Measurements from ENCODE around the gene PRSS1.

Gene PRSS1

DNA sequence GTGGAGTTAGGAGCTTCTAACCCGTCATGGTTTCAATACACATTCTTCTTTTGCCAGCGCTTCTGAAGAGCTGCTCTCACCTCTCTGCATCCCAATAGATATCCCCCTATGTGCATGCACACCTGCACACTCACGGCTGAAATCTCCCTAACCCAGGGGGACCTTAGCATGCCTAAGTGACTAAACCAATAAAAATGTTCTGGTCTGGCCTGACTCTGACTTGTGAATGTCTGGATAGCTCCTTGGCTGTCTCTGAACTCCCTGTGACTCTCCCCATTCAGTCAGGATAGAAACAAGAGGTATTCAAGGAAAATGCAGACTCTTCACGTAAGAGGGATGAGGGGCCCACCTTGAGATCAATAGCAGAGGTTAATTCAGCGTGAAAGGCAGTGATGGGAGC is 43.9 kb downstream of the PRSS1 start:
- DNase-seq (ENCODE audit: low read depth in 2 of 2) = no peak

DNA sequence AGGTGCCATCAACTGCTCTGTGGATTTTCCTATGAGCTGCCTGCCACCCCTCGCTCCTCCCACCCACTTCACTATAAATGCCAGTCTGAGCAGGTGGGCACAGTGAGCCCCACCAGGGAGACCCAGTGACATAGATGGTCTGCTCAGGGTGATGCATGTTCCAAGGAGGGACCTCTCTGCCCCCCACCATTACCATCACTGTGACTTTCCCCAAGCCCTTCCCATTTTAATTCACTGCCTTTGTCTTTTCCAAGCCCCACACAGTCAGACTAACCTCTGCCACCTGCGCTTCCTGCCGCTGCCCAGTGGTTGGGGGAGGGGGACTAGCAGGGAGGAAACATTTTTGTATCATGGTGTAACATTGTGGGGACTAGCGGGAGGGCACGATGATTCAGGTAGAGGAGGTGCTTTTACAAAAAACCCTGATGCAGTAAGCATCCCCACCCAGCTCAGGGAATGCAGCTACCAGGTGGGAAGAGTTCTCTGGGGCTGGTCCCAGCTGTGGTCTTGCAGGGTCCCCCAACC is 46.1 kb downstream of the PRSS1 start:
- no peak for DNase-seq (ENCODE audit: low read depth in 2 of 2)

DNA sequence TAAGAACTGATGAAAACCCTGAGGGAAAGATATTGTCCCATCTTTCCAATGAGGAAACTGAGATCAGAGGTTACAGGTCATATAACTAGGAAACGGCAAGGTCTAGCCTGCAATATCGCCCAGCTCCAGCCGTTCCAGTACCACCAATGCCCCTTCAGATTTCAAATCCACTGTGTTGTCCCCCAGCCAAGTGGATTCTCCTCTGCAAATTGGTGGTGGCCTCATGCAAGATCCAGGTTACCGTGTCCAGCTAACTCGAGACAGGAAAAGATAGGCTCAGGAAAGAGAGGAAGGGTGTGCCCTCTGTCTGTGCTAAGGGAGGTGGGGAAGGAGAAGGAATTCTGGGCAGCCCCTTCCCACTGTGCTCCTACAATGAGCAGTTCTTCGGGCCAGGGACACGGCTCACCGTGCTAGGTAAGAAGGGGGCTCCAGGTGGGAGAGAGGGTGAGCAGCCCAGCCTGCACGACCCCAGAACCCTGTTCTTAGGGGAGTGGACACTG is 46.8 kb downstream of the PRSS1 start:
- DNase-seq (ENCODE audit: low read depth in 2 of 2) = no peak

DNA sequence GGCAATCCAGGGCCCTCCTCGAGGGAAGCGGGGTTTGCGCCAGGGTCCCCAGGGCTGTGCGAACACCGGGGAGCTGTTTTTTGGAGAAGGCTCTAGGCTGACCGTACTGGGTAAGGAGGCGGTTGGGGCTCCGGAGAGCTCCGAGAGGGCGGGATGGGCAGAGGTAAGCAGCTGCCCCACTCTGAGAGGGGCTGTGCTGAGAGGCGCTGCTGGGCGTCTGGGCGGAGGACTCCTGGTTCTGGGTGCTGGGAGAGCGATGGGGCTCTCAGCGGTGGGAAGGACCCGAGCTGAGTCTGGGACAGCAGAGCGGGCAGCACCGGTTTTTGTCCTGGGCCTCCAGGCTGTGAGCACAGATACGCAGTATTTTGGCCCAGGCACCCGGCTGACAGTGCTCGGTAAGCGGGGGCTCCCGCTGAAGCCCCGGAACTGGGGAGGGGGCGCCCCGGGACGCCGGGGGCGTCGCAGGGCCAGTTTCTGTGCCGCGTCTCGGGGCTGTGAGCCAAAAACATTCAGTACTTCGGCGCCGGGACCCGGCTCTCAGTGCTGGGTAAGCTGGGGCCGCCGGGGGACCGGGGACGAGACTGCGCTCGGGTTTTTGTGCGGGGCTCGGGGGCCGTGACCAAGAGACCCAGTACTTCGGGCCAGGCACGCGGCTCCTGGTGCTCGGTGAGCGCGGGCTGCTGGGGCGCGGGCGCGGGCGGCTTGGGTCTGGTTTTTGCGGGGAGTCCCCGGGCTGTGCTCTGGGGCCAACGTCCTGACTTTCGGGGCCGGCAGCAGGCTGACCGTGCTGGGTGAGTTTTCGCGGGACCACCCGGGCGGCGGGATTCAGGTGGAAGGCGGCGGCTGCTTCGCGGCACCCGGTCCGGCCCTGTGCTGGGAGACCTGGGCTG is 47.5 kb downstream of the PRSS1 start:
- no peak for DNase-seq (ENCODE audit: low read depth in 2 of 2)

DNA sequence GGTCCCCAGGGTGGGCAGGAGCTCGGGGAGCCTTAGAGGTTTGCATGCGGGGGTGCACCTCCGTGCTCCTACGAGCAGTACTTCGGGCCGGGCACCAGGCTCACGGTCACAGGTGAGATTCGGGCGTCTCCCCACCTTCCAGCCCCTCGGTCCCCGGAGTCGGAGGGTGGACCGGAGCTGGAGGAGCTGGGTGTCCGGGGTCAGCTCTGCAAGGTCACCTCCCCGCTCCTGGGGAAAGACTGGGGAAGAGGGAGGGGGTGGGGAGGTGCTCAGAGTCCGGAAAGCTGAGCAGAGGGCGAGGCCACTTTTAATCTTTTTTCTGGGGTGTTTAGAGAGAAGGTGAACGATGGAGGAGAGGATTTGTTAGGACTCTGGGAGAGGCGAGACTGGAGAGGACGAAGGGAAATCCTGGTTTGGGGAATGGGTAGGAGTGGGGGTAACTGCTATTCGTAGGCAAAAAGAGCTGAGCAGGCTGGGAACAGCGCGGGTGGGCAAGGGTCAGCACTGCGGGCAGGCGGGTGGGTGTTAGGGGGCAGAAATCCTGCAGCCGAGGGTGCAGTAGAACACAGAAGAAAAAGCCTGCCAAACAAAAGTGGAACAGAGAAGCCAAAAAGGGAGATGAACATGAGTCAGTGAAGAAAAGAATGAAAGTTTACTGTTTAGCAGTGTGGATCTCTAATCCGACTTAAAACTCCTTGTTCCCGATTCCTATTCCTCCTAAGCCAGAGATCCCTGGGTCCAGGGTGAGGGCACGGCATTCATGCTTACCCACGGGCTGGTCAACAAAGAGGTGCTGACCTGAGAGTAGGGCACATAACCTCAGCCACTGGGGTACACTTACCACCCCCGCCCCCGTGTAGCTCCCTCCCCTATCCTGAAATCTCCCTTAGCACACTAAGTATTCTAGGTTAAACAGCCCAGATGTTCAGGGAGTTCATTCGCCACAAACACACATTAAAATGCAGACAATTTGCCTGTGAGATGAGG is 48.4 kb downstream of the PRSS1 start:
- DNase-seq (ENCODE audit: low read depth in 2 of 2) = no peak

DNA sequence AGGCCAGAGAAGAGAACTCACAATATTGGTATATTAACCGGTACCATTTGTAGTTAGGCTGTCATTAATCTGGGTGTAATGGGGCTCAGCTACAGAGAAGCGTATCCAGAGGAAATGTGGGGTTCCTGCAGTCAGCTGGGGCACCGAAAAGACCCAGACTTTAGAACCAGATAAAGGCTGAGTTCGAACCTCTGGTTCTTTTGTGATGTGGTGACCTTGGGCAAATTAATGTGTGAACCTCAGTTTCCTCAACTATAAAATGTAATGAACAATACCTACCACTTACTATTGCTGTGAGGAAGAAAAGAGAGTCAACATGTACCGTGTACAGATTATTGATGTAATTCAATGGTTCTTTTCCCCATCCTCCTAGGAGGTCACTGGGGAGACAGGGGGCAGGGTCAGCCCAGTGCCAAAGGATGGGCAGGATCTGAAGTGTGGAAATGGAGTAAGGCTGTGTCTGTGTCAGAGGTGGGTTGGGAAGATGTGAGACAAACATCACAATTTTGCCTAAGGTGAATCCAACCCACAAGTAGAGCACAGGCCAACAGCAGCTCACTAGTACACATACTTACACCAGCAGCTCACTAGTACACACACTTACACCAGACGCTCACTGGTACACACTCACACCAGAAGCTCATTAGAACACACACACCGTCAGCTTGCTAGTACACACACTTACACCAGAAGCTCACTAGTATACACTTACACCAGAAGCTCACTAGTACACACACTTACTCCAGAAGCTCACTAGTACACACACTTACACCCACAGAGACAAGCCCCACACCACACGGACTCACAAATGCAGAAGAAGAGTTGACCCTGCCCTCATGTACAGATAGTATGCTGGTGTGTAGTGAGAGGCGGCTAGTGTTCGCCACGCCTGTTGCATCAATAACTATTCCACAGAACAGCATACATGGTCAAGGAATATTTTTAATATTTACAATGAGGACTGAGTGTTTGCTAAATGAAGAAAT is 49.5 kb downstream of the PRSS1 start:
- no peak for DNase-seq (ENCODE audit: low read depth in 2 of 2)

DNA sequence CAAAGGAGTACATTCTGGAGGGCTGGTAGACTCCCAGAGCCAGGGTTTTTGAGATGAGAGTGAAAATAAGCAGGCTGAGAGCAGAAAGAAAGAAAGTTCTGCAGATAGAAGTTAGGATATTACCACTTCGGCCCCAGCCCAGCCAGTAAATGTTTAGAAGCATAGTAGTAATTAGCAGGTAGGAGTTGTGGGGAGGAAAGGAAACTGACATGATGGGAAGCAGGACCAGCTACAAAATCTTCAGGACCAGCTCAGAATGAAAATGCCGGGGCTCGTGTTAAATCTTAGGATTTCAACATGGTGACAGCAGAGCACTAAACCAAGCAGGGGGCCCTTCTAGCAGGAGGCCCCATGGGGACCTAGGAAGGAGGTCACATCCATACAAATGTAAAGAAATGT is 50.2 kb downstream of the PRSS1 start:
- no peak for DNase-seq (ENCODE audit: low read depth in 2 of 2)

DNA sequence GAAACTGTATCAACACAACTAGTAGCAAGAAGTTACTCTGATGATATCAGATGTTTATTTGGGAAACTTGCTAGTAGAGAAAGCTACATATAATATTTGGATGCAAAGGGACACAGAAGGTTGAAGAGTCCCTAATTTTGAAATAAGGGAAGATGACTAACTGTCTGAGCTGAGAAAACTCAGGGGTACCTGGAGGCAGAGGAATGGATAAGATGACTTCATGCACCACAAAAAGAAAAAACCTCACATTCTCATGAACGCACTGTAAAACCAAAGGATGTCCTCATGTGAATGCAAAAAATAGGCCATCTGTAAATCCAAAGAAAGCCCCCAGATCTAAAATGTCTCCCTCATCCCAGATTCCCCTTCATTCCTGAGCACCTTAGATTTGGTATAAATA is 50.8 kb downstream of the PRSS1 start:
- no peak for DNase-seq (ENCODE audit: low read depth in 2 of 2)

DNA sequence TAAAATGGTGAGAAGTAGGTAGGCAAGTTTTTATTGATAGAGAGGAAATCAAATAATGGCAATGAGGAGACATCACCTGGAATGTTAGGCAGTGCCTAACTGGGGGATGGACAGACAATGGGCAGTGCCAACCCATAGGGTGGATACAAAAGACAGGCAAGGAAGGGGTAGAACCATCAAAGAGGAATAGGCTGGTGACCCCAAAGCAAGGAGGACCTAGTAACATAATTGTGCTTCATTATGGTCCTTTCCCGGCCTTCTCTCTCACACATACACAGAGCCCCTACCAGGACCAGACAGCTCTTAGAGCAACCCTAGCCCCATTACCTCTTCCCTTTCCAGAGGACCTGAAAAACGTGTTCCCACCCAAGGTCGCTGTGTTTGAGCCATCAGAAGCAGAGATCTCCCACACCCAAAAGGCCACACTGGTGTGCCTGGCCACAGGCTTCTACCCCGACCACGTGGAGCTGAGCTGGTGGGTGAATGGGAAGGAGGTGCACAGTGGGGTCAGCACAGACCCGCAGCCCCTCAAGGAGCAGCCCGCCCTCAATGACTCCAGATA is 51.5 kb downstream of the PRSS1 start:
- no peak for DNase-seq (ENCODE audit: low read depth in 2 of 2)

DNA sequence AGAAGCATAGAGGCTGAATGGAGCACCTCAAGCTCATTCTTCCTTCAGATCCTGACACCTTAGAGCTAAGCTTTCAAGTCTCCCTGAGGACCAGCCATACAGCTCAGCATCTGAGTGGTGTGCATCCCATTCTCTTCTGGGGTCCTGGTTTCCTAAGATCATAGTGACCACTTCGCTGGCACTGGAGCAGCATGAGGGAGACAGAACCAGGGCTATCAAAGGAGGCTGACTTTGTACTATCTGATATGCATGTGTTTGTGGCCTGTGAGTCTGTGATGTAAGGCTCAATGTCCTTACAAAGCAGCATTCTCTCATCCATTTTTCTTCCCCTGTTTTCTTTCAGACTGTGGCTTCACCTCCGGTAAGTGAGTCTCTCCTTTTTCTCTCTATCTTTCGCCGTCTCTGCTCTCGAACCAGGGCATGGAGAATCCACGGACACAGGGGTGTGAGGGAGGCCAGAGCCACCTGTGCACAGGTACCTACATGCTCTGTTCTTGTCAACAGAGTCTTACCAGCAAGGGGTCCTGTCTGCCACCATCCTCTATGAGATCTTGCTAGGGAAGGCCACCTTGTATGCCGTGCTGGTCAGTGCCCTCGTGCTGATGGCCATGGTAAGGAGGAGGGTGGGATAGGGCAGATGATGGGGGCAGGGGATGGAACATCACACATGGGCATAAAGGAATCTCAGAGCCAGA is 52.5 kb downstream of the PRSS1 start:
- no peak for DNase-seq (ENCODE audit: low read depth in 2 of 2)

DNA sequence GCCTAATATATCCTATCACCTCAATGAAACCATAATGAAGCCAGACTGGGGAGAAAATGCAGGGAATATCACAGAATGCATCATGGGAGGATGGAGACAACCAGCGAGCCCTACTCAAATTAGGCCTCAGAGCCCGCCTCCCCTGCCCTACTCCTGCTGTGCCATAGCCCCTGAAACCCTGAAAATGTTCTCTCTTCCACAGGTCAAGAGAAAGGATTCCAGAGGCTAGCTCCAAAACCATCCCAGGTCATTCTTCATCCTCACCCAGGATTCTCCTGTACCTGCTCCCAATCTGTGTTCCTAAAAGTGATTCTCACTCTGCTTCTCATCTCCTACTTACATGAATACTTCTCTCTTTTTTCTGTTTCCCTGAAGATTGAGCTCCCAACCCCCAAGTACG is 53.0 kb downstream of the PRSS1 start:
- no peak for DNase-seq (ENCODE audit: low read depth in 2 of 2)
